GM12801 (cell line): Measurements from ENCODE around the gene GALNTL6.

Source experiments
- TF ChIP-seq, protein P1 (sequence below): IDR thresholded peaks from one replicate; pipeline ENCODE4 v1.5.1; 2011; ENCODE audit warnings: control low read depth; ENCODE audit not compliant: insufficient read length; ENCODE audit errors: extremely low read depth

The GALNTL6 gene

DNA sequence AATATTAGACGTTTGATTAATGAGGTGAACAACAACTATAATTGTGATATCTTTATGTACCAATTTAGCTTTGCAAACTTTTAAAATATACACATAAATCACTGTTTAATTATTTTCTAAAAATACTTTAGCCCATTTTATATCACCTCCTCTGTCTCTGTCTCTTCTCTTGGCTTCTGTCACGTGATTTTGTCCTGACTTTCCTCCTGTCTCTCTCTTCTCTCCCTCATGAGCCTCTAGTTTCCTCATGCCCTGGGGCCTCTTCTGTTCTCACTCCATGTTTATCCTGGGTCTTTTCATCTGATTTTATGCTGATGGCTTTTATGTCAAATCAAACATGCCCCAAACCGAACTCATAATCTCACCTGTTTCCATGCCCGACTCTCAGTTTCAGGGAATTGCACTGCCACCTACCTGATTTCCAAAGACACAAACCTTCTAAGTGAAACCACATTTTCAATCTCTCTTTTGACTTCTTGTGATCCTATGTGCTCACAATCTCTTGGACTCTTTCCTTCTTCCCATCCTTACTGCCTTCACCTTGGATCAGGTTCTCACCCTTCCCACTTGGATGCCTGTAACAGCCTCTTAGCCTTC lies 1052.4 kb downstream of the GALNTL6 start:
- TF ChIP-seq, protein P1, sequence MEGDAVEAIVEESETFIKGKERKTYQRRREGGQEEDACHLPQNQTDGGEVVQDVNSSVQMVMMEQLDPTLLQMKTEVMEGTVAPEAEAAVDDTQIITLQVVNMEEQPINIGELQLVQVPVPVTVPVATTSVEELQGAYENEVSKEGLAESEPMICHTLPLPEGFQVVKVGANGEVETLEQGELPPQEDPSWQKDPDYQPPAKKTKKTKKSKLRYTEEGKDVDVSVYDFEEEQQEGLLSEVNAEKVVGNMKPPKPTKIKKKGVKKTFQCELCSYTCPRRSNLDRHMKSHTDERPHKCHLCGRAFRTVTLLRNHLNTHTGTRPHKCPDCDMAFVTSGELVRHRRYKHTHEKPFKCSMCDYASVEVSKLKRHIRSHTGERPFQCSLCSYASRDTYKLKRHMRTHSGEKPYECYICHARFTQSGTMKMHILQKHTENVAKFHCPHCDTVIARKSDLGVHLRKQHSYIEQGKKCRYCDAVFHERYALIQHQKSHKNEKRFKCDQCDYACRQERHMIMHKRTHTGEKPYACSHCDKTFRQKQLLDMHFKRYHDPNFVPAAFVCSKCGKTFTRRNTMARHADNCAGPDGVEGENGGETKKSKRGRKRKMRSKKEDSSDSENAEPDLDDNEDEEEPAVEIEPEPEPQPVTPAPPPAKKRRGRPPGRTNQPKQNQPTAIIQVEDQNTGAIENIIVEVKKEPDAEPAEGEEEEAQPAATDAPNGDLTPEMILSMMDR: no peak

DNA sequence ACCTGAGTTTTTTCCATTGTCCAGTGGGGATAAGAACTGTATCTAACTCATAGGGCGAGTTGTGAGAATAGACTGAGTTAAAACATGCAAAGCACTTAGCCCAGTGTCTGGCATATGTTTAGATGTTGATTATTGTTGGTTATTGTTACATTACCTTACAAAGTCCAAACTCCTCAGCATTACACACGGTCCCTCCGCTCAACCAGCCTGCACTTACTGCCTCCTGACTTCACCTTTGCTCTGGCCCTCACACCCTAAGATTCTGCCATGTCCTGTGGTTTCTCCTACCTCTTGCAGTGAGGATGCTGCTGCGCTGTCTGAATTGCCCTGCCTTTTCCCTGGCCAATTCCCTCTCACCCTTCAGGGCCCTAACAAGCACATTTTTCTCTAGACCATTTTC lies 1053.2 kb downstream of the GALNTL6 start:
- TF ChIP-seq, protein P1: no peak

DNA sequence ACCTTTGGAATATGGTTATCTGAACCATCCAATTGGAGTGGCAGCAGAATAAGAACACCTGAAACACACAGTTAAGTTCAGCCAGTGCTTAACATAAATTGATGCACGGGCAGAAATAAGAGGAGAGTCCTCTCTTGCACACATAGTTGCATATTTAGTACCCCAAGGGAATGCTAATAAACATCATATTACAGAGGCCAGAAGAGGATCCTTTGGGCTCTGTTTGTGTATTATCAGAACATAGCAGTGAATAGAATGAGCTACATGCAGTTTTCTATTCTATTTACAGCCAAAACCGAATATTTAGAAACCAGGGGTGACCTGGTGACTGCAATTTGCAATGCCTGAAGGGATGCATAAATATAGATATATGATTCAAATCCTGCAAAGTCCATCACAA lies 1054.6 kb downstream of the GALNTL6 start:
- TF ChIP-seq, protein P1: no peak

DNA sequence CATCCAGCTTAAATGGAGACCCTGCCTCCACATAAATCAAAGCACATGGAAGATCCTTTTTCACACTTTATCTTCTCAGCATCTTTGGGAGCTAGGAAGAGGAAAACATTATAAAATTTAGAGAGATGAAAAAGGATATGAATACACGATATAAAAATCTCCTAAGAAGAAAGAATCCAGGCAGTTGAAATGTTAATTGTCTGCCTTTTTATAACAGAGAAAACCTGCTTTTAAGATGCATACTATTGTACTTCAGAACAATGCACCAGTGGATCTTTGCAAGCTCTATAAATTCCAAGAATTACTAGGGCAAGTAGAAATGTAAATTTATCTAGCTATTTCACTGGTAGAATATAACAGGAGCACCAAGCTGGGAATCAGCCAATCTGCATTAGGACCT lies 1055.1 kb downstream of the GALNTL6 start:
- TF ChIP-seq, protein P1: no peak

DNA sequence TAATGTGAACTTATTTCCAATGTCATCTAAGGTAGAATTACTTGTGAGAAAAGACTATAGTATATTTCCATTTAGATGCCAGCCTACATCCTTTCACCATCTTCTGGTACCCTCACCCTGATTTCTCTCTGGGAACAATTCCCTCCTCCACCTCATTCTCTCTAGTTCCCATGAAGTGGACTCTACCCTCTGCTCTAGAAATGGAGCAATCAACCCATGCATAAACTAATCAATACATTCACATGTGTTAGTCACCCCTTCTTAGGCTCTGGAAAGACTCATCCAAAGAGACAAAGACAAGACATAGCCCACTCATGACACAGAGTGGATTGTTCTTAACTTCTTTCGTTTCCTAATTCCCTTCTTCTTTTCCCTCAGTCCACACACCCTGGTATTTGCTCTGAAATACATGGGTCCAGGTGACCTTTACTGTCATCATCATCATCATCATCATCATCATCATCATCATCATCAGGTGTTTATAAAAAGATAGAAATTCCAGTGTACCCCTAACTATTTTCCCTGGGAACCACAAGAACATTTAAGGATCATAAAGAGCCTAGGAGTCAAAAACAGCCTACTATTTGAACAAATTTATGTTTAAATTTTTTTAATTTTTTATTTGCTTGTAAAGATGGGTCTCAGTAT lies 1056.5 kb downstream of the GALNTL6 start:
- TF ChIP-seq, protein P1: no peak

DNA sequence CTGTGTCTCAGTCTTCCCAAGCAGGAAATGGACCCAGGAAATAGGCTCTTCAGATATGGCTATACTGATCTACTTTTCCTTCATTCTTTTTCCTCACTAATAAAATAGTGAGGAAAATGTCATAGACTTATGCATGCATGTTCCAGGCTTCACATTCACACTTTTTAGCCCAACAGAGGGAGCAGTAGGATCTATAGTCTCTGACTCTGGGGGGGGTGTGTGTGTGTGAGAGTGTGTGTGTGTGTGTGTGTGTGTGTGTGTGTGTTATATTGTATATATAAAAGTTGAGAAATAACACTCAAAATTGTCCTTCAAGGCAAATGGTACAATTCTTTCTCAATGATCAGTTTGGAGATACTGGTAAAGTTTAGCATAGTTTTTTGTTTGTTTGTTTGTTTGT lies 1058.2 kb downstream of the GALNTL6 start:
- TF ChIP-seq, protein P1: no peak

DNA sequence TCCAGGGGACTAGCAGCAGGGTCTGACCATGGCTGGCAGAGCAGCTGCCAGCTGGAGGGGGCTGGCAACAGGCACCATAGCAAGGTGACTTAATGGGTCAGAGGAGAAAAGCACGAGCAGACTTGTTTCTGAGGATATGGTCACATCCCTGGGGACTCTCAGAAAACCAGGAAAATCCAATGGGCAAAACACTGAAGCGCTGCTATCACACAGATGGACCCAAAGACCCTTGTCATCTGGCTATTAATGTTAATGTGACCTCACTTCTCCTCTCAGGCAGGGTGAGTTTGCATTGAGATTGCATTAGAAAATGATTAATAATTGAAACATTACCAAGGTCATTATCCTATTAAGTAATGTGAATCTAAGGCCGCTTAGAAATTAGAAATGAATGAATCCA lies 1061.7 kb downstream of the GALNTL6 start:
- TF ChIP-seq, protein P1: no peak

DNA sequence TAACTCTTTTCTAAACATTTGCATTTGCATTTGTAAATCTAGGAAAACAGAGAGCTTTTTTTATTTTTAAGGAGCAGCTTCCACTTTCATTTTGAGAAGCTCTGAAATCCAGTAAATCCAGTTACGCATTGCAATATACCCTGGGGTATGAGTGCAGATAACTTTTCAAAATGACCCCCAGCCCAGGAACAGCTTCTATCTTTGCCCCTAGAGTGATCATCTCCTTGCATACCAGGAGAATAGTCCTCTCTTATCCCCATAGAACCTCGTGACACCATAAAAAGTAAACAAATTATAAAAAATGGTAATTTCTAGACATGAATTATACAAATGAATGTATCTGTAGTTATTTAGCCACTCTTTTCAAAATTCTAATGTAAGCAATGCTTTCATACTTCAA lies 1063.2 kb downstream of the GALNTL6 start:
- TF ChIP-seq, protein P1: no peak
